Measurements from ENCODE around the gene RBM15.

DNA sequence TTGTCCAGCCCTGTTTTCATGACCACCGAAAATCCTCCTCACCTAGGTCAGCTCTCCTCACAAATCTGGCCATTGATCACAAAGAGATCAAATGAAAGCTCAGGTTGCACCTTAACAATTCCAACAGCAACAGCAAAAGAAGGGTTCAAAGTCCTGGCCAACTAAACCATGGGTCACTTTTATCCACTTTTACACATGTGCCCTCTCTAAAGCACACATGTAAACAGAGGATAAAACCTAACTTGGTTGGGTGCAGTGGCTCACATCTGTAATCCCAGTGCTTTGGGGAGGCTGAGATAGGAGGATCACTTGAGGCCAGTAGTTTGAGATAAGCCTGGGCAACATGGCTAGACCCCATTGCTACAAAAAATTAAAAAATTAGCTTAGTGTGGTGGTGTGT lies 3.9 kb upstream of the RBM15 start:
- TF ChIP-seq, protein P1, sequence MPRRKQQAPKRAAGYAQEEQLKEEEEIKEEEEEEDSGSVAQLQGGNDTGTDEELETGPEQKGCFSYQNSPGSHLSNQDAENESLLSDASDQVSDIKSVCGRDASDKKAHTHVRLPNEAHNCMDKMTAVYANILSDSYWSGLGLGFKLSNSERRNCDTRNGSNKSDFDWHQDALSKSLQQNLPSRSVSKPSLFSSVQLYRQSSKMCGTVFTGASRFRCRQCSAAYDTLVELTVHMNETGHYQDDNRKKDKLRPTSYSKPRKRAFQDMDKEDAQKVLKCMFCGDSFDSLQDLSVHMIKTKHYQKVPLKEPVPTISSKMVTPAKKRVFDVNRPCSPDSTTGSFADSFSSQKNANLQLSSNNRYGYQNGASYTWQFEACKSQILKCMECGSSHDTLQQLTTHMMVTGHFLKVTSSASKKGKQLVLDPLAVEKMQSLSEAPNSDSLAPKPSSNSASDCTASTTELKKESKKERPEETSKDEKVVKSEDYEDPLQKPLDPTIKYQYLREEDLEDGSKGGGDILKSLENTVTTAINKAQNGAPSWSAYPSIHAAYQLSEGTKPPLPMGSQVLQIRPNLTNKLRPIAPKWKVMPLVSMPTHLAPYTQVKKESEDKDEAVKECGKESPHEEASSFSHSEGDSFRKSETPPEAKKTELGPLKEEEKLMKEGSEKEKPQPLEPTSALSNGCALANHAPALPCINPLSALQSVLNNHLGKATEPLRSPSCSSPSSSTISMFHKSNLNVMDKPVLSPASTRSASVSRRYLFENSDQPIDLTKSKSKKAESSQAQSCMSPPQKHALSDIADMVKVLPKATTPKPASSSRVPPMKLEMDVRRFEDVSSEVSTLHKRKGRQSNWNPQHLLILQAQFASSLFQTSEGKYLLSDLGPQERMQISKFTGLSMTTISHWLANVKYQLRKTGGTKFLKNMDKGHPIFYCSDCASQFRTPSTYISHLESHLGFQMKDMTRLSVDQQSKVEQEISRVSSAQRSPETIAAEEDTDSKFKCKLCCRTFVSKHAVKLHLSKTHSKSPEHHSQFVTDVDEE (CRISPR knock-in tag; IDR thresholded peaks at IDR 0.05): no peak
- TF ChIP-seq TOX (CRISPR knock-in tag; IDR thresholded peaks at IDR 0.05; ENCODE audit: borderline replicate concordance) (no peak), ISL1 (CRISPR knock-in tag; IDR thresholded peaks at IDR 0.05) (no peak), ZNF70 (CRISPR knock-in tag; IDR thresholded peaks at IDR 0.05) (no peak)
- TF ChIP-seq, protein P2, sequence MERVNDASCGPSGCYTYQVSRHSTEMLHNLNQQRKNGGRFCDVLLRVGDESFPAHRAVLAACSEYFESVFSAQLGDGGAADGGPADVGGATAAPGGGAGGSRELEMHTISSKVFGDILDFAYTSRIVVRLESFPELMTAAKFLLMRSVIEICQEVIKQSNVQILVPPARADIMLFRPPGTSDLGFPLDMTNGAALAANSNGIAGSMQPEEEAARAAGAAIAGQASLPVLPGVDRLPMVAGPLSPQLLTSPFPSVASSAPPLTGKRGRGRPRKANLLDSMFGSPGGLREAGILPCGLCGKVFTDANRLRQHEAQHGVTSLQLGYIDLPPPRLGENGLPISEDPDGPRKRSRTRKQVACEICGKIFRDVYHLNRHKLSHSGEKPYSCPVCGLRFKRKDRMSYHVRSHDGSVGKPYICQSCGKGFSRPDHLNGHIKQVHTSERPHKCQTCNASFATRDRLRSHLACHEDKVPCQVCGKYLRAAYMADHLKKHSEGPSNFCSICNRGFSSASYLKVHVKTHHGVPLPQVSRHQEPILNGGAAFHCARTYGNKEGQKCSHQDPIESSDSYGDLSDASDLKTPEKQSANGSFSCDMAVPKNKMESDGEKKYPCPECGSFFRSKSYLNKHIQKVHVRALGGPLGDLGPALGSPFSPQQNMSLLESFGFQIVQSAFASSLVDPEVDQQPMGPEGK (CRISPR knock-in tag; IDR thresholded peaks at IDR 0.05; ENCODE audit: borderline replicate concordance): no peak
- TF ChIP-seq, protein P3, sequence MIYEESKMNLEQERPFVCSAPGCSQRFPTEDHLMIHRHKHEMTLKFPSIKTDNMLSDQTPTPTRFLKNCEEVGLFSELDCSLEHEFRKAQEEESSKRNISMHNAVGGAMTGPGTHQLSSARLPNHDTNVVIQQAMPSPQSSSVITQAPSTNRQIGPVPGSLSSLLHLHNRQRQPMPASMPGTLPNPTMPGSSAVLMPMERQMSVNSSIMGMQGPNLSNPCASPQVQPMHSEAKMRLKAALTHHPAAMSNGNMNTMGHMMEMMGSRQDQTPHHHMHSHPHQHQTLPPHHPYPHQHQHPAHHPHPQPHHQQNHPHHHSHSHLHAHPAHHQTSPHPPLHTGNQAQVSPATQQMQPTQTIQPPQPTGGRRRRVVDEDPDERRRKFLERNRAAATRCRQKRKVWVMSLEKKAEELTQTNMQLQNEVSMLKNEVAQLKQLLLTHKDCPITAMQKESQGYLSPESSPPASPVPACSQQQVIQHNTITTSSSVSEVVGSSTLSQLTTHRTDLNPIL (CRISPR knock-in tag; IDR thresholded peaks at IDR 0.05; ENCODE audit: low read depth): no peak

Measured in SK-N-SH treated with all-trans-retinoic acid at 6 μM for 48 hours (cell line).